Measurements from ENCODE around the gene NAALADL2. TPM values are rescaled to one million over a fixed set of nuclear protein-coding genes. Genes with fewer than 3 reads are reported as not detected.
"Not testable (repeated sequence)": the region's sequence is repeated elsewhere in the genome, so short reads cannot be mapped to it uniquely, and the experiment has no call there.

NAALADL2 gene
- polyA plus RNA-seq, 1 experiment: 6.3 TPM

- ChIA-PET CTCF (no interaction called here), POLR2A (no interaction called here)
- Histone ChIP-seq H3K27me3 (ENCODE audit: control insufficient read depth, insufficient read depth, low read length) (no peaks in the 10 kb centered on the region), H3K9me3 (ENCODE audit: control insufficient read depth, insufficient read depth, low read length) (no peaks in the 10 kb centered on the region), H3K4me3 (ENCODE audit: low read depth, low read length) (no peak overlapping the region), H3K27ac (ENCODE audit: low read depth, low read length) (no peak overlapping the region)
- no peak for TF ChIP-seq CTCF (IDR thresholded peaks at IDR 0.05; ENCODE audit: low read depth, low read length)
- no peak for DNase-seq (ENCODE audit: low read depth, low spot score)
Observed at GRCh38 chr3:175807175-175807574, 948.0 kb downstream of the NAALADL2 start.

GRCh38 chr3:175818811-175819464 is 959.8 kb downstream of the NAALADL2 start:
- TF ChIP-seq CTCF (IDR thresholded peaks at IDR 0.05; ENCODE audit: low read depth, low read length): no peak
- no peak for DNase-seq (ENCODE audit: low read depth, low spot score)

DNA sequence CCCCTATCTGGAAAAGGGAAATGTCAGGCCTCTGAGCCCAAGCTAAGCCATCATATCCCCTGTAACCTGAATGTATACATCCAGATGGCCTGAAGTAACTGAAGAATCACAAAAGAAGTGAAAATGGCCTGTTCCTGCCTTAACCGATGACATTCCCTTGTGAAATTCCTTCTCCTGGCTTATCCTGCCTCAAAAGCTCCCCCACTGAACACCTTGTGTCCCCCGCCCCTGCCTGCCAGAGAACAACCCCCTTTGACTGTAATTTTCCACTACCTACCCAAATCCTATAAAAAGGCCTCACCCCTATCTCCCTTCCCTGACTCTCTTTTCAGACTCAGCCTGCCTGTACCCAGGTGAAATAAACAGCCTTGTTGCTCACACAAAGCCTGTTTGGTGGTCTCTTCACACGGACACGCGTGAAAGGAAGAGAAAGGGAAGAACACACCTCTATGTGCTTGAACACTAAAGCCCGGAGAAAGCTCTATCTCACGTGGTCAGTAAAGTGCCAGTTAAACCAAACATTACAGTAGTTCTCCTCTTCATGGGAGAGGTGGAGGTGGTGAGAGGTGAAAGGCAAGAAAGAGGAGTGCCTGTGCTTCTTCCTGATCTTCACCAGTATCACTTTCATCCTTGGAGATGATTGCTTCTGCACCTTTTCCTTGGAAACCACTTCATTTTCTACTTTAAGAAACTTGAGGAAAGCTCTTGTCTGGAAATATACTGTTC is 963.8 kb downstream of the NAALADL2 start:
- POLR2A ChIA-PET; DNase-seq (ENCODE audit: low read depth, low spot score): not testable (repeated sequence)
- CTCF ChIA-PET: interaction anchor here (0.6 kb wide), 1 partner anchor 14 kb away, joined by 3 read pairs; no protein-coding TSS in a partner anchor

More at GRCh38 chr3:175818811-175819464, 959.8 kb downstream of the NAALADL2 start:
- Histone ChIP-seq H3K27ac (ENCODE audit: low read depth, low read length) (no peak overlapping the region), H3K9me3 (ENCODE audit: control insufficient read depth, insufficient read depth, low read length) (peaks cover 5% of the 10 kb centered on the region; the same call in 1 of the 2 replicates), H3K4me3 (ENCODE audit: low read depth, low read length) (no peak overlapping the region), H3K27me3 (ENCODE audit: control insufficient read depth, insufficient read depth, low read length) (no peaks in the 10 kb centered on the region)
- POLR2A ChIA-PET: no interaction called here
- CTCF ChIA-PET: no interaction called here

DNA sequence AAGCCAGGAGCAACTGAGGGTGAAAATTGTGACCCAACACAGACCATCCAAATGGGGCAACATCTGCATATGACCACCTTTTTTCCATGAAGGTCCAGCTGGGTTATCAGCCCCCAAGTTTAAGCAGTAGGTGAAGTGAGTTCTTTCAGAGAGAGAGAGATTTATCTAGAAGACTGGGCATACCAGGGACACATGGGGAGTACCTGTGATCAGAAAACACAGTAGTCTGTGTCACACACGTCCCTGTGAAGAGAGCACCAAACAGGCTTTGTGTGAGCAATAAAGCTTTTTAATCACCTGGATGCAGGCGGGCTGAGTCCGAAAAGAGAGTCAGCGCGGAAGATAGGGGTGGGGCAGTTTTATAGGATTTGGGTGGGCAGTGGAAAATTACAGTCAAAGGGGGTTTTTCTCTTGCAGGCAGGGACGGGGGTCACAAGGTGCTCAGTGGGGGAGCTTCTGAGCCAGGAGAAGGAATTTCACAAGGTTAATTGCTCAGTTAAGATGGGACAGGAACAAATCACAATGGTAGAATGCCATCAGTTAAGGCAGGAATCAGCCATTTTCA is 966.0 kb downstream of the NAALADL2 start:
- POLR2A ChIA-PET, CTCF ChIA-PET: not testable (repeated sequence)

More for the DNA sequence above, 963.8 kb downstream of the NAALADL2 start:
- H3K27me3 ChIP-seq (ENCODE audit: control insufficient read depth, insufficient read depth, low read length); H3K27ac ChIP-seq (ENCODE audit: low read depth, low read length); H3K9me3 ChIP-seq (ENCODE audit: control insufficient read depth, insufficient read depth, low read length); H3K4me3 ChIP-seq (ENCODE audit: low read depth, low read length): not testable (repeated sequence)

DNA sequence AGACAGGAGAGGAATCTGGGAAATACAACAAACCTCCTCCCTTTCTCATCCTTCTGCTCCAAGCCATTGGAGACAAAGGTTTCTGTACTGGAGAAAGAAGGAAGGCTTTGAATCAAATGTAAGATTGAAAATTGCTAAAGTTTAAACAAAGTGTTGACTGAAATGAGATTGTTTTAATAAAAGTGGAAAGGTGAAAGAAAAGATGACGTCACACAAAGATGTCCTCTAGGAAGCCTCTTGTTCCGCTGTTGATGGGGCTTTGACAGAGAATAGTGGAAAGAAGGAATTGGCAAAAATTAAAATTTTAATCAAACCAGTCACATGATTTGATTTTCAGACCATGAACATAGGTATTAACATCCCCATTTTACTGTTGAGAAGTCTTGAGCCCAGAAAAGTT is 967.6 kb downstream of the NAALADL2 start:
- CTCF ChIA-PET: no interaction called here
- POLR2A ChIA-PET: no interaction called here
- Histone ChIP-seq H3K27ac (ENCODE audit: low read depth, low read length) (no peak overlapping the region), H3K9me3 (ENCODE audit: control insufficient read depth, insufficient read depth, low read length) (no peaks in the 10 kb centered on the region), H3K4me3 (ENCODE audit: low read depth, low read length) (no peak overlapping the region), H3K27me3 (ENCODE audit: control insufficient read depth, insufficient read depth, low read length) (no peaks in the 10 kb centered on the region)
- DNase-seq (ENCODE audit: low read depth, low spot score): no peak
- TF ChIP-seq CTCF (IDR thresholded peaks at IDR 0.05; ENCODE audit: low read depth, low read length): no peak

More for the DNA sequence above, 966.0 kb downstream of the NAALADL2 start:
- not testable (repeated sequence) for H3K27me3 ChIP-seq (ENCODE audit: control insufficient read depth, insufficient read depth, low read length); H3K4me3 ChIP-seq (ENCODE audit: low read depth, low read length); H3K9me3 ChIP-seq (ENCODE audit: control insufficient read depth, insufficient read depth, low read length); DNase-seq (ENCODE audit: low read depth, low spot score); H3K27ac ChIP-seq (ENCODE audit: low read depth, low read length)

DNA sequence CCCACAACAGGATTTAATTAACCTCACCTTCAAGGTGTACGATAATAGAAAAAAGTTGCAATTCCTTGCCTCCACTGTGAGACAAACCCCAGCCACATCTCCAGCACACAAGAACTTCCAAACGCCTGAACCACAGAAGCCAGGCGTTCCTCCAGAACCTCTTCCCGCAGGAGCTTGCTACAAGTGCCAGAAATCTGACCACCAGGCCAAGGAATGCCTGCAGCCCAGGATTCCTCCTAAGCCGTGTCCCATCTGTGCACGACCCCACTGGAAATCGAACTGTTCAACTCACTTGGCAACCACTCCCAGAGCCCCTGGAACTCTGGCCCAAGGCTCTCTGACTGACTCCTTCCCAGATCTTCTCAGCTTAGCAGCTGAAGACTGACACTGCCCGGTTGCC is 970.7 kb downstream of the NAALADL2 start:
- H3K9me3 ChIP-seq (ENCODE audit: control insufficient read depth, insufficient read depth, low read length); H3K4me3 ChIP-seq (ENCODE audit: low read depth, low read length); DNase-seq (ENCODE audit: low read depth, low spot score); H3K27me3 ChIP-seq (ENCODE audit: control insufficient read depth, insufficient read depth, low read length); H3K27ac ChIP-seq (ENCODE audit: low read depth, low read length); CTCF ChIA-PET; POLR2A ChIA-PET: not testable (repeated sequence)

- POLR2A ChIA-PET; DNase-seq (ENCODE audit: low read depth, low spot score); H3K27ac ChIP-seq (ENCODE audit: low read depth, low read length); CTCF ChIA-PET; H3K9me3 ChIP-seq (ENCODE audit: control insufficient read depth, insufficient read depth, low read length); H3K27me3 ChIP-seq (ENCODE audit: control insufficient read depth, insufficient read depth, low read length); H3K4me3 ChIP-seq (ENCODE audit: low read depth, low read length): not testable (repeated sequence)
Observed at GRCh38 chr3:175835763-175836162, 976.6 kb downstream of the NAALADL2 start.
